Measurements from ENCODE around the gene TTBK2.

GRCh38 chr15:42734076-42734672 is 186.4 kb downstream of the TTBK2 start:
- TF ChIP-seq POLR2AphosphoS5 (IDR thresholded peaks at IDR 0.05; ENCODE audit: low read depth) (no peak), CTCF (IDR thresholded peaks at IDR 0.05; ENCODE audit: insufficient read depth, low read length) (no peak), GABPA (IDR thresholded peaks at IDR 0.05; ENCODE audit: low read depth) (no peak), REST (IDR thresholded peaks at IDR 0.05; ENCODE audit: insufficient replicate concordance, low read depth) (no peak), SPI1 (IDR thresholded peaks at IDR 0.05; ENCODE audit: borderline replicate concordance, low read depth) (no peak)
